DMS114 treated with DMSO at 0.1 percent for 48 hours (cell line): ENCODE results near the gene ADRA2B.
"Not testable (repeated sequence)": the region's sequence is repeated elsewhere in the genome, so short reads cannot be mapped to it uniquely, and the experiment has no call there.

Experiments
- DNase-seq: peaks from one replicate; lab custom pipeline; 2025; ENCODE audit not compliant: unreplicated experiment; lab: John Stamatoyannopoulos, UW

ADRA2B gene

DNA sequence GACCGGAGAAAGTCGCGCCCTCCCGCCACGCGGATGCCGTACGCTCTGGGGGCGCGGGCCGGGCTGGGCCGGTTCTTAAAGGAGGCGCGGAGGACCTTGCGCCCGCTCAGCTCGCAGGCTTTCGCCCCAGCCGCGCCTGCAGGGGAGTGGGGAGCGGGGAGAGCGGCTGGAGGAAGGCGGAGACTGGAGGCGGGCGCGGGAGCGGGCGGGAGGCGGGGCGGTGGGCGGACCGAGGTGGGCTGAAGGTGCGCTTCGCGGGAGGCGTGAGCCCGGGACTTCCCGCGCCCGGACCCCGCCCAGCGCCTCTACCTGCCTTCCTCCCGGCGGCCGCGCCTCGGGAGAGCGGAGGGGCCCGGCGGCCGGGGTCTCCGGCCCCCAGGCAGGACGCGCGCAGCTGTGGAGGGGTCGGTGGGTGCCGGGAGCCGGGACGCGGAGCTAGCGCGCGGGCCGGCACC is at the start of gene ADRA2B:
TSS of gene ADRA2B (minus strand) at position 148 of the 455 bp plus-strand sequence. CDS start 422 bp downstream, outside the sequence.
- peak; percentile 13 for DNase-seq

DNA sequence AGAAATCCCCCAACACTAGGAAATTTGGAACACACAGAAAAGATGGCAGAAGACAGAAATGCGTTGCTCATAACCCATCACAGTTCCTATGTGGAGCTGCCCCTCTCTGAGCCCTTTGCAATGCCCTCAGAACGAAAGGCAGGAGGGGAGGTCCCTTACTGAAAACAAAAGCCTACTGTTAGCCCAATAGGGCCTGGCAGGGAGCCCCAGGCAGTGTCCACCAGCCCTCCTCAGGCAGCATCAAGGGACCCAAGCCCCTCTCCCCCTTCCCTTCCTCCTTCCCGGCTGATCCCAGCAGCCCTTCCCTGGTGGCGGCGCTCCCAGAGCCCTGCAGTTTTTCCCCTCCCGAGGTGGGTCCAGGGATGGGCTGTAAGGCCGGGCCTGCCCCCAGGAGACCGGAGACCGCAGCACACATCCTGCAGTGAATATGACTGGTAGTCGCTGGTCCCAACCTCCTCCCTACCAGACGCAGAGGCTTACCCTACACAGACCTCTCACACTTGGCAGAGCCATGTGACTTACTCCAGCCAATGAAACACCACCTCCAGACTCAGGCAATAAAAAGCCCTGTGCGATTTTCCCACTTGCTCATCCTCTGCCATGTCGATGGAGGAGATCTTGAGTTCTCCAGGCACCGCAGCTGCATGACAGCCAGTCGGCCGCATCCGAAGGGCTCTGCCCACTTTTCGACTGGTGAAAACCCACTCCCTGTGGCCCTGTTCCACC is 48.3 kb upstream of the ADRA2B start:
- DNase-seq = no peak

DNA sequence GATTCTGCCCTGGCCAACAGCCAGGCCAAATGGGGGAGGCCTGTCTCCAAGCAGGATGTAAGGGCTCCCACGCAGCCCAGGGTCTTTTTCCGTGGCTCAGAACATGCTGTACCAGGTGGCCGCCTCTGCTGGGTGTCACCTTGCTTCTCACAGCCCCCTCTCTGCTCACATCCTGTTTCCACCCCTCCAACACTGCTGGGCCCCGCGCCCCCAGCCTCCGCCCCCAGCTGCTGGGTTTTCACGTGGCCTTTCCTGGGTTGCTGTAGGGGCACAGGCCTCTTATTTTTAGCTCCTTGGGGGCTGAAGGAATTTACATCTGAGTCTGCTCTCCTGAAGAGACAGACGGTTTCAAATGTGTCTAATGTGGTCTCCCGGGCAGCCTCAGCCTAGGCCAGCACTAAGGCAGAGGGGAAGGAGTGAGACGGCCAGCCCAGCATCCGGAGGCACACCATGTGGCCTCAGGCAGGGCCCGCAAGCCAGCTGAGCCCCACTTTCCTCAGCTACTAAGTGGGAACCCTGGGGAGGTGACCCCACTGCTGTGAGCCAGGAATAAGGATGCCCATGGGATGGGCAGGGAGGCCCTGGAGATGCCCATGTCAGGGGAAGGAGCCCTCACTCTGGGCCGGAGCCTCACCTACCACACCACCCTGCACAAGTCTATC is 47.5 kb upstream of the ADRA2B start:
- DNase-seq = no peak

DNA sequence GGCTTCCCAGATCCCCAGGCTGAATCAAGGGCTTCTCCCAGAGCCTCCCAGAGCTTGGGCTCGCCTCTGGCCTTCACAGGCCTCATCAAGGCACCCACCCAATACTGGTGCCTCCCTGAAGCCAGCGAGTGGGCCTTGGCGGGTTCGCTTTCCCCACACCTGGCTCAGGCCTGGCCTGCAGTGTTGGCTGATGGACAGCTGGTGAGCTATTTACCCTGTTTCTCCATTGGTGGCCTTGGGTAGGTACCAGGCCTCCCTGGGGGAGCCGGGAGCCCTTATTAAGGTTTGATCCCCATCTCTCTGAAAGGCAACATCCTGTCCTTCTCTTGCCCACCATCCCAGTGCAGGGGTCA is 47.0 kb upstream of the ADRA2B start:
- no peak for DNase-seq

DNA sequence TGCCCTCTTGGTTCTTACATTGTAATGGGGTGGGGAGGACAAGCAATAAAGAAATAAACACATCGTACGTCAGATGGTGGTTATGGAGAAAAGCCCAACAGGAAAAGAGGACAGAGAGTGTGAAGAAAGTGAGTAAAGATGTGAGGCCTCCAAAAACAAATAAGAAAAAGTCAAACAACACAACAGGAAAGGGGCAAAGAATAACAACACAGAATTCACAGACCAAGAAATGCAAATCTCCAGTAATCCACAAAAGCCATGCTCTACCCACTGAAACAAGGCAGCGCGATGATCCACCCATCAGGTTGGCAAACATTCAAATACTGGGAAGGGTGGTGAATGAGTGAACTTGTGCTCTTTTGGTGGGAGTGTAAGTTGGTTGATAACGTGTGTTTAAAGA is 45.5 kb upstream of the ADRA2B start:
- DNase-seq = no peak

DNA sequence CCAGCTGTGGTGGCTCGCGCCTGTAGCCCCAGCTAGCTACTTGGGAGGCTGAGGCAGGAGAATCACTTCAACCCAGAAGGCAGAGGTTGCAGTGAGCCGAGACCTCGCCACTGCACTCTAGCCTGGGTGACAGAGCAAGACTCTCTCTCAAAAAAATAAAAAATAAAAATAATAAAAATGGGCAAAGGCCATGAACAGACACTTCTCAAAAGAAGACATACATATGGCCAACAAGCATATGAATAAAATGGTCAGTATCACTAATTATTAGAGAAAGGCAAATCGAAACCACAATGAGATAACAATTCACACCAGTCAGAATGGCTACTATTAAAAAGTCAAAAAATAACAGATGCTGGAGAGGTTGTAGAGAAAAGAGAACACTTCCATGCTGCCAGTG is 44.0 kb upstream of the ADRA2B start:
- not testable (repeated sequence) for DNase-seq

DNA sequence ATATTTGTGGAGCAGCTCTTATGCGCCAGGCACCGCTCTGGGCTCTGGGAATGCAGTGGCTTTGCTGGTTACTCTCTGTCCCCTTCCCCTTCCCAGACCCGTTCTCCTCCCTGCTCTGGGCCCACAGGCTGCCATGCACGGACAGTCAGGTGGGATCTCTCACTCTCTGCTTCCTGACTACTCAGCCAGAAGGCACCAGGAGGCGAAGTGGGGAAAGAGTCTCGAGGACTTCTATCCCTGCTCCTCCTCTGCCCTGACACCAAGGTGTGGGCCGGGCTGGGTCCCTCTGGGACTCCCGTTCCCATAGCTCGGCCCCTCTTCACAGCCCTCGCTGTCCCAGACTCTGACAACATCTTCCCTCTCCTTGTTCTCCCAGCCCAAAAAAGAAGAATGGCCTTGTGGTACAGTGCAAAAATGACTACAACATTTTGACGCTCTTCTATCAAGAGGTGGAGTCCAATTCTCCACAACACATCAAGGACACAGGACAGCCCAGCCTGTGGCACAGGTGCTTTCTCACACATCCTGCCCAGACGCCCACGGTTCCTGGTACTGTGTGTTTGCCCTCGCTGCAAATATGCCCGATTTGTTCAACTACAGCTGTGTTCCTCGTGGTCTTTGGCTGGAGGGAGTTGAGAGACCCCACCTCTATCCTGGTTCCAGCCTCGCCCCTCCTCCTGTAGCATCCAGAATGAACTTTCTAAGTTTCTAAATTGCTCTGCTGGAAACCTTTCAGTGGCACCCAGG is 42.9 kb upstream of the ADRA2B start:
- DNase-seq = no peak

DNA sequence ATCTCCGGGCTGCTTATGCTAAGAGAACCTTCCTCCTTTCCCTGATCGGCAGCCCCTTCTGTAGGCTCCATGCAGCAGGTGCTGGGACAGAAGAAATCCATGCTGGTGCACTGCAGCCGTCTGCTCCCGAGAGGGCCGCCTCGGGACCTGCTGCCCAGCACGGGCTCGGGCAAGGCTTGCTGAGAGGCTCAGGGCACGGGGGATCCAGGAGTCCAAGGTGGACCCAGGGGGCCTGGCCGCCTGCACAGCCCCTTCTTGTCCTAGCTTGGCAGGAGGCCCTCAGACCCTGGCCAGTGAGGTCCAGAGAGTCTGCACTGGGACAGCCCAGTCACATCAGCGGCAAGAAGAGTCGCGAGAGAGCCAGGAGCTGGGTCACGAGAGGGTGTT is 42.2 kb upstream of the ADRA2B start:
- DNase-seq = no peak

DNA sequence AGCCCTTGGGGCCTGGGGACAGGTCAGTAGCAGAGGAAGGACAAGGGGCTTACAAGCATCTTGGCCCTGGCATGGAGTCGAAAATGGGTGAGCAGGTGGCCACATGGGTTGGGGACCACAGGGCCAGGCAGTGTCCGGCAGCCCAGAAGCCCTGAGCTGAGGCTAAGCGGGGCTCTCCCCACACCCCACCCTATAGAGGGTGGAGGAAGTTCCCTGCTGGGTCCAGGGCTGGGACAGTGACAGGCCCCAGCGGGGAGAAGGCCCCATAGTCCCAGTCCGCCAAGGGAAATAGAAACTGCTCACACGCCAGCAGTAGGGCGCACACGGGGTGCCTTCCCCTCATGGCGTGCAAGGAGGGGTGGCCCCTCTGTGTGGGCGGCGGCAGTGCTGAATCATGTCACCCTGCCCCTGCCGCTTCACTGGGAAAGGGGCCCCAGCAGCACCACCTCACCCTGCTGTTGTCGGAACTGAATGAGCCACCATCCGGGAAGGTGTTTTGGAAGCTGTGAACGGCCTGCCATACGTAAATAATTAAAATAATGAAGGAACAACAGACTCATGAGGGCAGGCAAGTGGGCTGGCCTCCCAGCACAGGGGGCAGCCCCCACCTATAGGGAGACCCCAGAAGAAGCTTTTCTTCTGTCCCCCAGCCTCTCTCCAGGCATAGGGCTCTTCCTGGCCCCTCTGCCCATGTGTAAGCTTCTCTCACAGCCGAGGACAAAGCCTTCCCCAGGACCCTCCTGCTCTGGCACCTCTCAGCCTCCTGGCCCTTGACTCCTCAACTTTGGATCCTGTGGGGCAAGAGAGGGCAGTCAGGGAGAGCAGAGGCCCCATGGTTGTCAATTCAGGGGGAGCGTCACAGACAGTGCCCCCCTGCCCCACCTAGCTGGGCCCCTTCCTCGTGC is 41.5 kb upstream of the ADRA2B start:
- DNase-seq = no peak

DNA sequence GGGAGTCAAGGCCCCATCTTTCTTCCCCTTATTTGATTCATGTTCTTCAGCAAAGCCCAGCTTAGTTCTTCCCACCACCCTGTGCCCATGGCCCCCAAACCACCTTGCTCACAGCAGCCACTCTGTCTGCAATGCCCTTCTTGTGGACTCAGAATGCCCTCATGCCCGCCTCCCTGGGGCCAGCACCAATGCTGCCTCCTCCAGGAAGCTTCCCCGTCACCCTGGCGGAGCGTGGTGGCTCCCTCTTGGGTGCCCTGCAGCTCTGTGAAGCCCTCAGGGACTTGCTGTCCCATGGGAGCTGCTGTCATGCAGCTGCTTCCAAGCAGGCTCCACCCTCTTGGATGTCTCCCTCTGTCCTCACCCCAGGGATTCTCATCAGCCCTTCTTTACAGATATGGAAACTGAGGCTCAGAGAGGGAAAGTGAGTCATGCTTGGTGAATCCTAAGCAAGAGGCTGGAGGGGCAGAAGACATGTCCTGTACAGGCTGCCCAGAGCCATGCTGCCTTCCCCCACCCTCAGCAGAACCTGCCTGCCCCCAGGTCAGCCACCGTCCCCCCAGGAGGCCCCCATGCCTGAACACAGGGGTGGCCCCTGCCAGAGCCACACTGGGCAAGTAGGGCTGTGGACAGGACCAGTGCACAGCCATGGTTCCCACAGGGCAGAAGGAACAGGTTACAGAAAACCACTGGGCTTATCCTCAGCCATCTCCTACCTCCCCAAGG is 40.7 kb upstream of the ADRA2B start:
- DNase-seq = no peak

DNA sequence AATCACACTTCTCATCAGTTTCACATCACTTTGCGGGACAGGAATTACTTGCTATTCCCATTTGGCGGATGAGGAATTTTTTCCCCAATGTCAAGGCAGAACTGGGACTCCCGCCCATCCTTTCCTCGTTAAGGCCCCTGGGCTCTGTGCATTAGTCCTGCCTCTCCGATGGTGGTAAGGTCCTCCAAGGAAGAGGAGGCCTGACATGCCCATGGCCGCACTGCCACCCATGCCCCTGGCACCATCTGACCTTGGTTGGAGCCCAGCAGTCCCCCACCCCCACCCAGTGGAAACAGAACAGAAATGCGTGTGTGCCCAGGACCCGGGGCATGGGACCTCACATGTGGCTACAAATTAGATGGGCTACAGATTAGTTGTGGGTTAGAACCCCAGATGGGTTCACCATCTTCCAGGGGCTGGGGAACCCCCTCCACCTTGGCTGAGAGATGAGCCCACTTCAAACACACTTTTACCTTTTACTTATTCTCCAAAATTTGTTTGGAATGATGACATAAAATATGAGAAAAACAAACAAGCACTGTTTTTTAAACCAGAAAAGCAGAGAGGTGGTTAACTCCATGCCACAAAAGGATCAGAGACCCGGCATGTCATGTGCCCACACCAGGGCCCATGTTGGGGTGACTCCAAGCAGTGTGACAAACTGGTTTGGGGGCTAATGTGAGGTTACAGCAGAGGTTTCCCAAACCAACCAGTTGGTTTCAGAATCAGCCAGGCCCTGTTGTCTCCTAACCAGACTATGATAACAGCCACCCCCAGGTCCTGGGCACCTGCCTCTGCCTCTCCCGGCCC is 39.8 kb upstream of the ADRA2B start:
- no peak for DNase-seq

DNA sequence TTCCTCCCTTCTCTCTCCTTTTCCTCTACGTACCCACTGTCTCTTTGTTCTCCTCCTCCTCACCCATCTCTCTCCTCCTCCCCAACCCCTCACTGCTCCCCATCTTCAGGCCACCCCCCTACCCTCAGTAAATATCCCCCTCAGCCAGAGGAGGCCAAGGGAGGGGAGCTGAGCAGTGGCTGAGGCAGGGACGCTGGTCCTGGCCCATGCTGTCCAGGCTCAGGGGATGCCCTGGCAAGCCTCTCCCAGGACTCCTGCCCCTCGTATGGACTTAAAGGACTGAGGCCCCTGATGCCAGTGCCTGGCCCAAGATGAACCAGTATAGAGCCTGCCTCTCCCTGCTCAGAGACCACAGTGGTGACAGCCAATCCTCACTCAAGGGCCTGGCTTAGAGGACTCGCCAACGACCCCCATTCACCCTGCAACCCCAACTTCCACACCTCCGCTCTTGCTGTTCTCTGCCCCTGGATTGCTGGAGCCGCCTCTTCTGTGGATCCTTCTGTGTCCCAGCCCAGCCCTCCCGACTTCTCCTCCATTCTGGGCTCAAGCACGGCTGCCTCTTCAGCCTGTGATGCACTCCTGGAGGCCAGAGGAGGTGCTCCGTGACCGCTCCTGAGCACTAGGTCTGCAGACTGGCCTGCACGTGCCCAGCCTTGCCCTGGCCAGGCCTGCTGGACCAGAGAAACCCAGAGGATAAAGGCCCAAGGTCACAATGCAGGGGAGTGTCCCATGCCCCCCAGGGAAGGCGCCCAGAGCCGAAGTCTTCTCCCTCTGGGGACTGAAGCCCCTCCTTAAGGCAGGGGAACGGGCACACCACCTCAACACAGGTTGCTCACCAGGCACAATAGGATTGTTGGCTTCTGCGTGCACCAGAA is 38.4 kb upstream of the ADRA2B start:
- DNase-seq = no peak

DNA sequence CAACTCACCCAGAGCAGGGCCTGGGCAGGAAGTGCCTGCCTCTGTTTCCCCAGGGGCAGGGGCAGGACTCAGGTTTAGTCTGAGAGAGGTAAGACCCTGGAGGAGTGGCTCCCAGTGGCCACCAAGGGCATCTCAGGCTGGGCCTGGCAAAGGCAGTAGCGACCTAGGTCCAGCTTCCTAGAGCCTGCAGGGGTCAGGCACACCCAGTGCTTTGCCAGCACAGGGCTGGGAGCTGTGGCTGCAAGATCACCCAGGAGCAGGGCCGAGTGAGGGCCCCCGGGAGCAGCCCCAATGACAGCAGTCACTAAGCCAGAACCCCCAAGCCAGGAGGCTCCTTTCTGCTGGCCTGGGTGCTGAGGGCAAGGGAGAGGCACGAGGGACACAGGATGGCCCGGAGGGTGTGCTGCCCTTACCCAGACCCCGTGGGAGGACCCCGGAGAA is 37.6 kb upstream of the ADRA2B start:
- DNase-seq = no peak

DNA sequence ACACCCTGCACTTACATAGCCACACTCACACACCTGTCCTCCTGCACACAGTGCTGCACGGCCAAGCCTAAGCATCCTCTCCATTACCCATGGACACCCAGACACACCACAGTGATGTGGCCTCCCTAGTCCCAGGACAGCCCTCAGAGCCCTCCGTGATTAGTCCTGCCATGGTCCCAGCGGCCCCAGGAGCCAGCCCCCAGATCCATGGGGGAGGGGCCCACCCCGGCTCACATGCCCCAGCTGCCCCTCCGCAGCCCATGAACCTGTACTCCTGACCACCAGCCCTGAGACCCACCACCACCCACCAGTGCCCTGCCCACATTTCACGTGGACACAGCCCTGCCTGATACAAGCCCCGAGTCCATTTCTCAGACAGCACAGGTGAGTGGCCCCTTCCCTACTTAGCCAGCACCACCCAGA is 36.9 kb upstream of the ADRA2B start:
- no peak for DNase-seq

DNA sequence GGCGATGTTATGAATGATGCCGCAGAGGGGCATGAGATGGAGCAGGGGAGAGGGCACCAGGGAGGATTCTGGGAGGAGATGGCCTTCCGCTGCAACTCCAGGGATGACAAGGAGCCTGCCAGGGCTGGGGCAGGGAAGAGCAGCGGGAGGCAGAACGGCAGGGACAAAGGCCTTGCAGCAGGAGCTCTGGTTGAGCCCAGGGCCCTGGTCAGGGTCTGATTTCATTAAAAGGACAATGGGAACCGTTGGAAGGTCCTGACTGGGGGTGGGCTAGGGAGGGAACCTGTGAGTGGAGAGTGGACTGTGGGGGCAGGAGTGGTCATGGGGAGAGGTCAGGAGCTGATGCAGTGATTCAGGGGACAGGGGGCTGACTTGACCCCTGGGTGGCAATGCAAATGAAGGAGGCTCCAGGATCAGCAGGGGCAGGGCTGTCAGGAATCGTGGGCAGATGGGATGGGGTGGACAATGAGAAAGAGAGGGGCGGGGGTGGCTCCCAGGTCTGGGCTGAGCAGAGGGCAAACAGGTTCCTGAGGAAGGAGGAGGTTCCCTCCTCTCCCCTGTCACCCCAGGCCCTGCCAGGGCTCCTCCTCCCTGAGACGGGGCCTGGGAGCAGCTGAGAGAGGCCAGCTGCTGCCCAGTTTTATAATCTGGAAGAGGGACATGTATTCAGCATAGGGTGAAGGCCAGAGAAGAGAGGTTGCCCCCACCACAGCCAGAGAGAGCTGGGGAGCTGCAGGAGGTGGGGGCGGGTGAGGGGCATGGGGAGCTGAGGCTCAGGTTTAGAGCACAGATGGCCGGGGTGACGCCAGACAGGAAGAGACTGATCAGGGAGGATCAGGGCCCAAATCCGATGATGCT is 36.2 kb upstream of the ADRA2B start:
- no peak for DNase-seq

DNA sequence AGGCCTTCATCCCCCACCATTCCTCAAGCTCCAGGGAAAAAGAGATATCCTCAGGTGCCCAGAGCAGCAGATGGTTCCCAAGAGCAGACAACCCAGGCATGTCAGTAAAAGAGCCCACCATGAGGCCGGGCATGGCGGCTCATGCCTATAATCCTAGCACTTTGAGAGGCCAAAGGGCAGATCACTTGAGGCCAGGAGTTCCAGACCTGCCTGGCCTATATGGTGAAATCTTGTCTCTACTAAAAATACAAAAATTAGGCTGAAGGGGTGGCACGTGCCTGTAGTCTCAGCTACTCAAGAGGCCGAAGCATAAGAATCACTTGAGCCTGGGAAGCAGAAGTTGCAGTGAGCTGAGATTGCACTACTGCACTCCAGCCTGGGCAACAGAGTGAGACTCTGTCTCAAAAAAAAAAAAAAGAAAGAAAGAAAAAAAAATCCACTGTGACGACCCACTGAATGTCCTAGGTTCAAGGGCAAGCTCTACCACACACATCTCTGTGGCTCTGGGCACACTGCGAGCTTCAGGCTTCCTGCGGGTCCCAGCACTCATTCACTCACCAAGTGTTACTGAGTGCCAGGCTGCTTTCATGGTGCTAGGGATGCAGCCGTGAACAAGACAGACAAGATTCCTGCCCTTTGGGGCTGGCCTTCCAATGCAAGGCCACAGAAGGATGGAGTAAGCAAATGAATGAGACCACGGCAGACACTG is 35.4 kb upstream of the ADRA2B start:
- DNase-seq = no peak
